Measurements from ENCODE around the gene SLC7A7.

DNA sequence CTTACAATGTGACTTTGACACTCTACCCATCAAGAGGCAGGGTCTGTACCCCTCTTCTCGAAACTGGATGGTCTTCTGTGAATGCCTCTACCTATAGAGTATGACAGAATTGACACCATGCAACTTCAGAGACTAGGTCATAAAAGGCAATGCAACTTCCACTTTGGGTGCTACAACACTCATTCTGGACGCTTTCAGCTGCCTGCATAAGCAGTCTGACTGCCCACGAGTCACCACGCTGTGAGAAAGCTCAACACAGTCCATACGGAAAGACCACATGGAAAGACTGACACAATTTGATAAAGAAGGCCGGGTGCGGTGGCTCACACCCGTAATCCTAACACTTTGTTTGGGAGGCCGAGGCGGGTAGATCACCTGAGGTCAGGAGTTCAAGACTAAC is 14.9 kb downstream of the SLC7A7 start:
- TF ChIP-seq, protein P1, sequence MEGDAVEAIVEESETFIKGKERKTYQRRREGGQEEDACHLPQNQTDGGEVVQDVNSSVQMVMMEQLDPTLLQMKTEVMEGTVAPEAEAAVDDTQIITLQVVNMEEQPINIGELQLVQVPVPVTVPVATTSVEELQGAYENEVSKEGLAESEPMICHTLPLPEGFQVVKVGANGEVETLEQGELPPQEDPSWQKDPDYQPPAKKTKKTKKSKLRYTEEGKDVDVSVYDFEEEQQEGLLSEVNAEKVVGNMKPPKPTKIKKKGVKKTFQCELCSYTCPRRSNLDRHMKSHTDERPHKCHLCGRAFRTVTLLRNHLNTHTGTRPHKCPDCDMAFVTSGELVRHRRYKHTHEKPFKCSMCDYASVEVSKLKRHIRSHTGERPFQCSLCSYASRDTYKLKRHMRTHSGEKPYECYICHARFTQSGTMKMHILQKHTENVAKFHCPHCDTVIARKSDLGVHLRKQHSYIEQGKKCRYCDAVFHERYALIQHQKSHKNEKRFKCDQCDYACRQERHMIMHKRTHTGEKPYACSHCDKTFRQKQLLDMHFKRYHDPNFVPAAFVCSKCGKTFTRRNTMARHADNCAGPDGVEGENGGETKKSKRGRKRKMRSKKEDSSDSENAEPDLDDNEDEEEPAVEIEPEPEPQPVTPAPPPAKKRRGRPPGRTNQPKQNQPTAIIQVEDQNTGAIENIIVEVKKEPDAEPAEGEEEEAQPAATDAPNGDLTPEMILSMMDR (IDR thresholded peaks at IDR 0.05): no peak
- no peak for TF ChIP-seq POLR2AphosphoS5 (IDR thresholded peaks at IDR 0.05; ENCODE audit: insufficient read depth in 1 of 2, low read depth in 1 of 2)
- no peak for TF ChIP-seq POLR2A (IDR thresholded peaks at IDR 0.05)
